Tibial artery (tissue), 4 donors: ENCODE data around the gene PARN.

Source experiments
- DNase-seq, 2 donors: peaks; one replicate each; pipeline ENCODE4 v3.0.0-alpha.2; 2019
- H3K27ac ChIP-seq, 2 donors: fragments of 200-600 bp; sonication (generic) in 1 of 2; 1 replicate in 1 of 2; 2 replicates in 1 of 2; pipeline ENCODE4 v1.5.1; 2018 to 2019; ENCODE audit warnings: mild to moderate bottlenecking in 1 of 2
- H3K27me3 ChIP-seq, 2 donors: fragments of 200-600 bp; sonication (generic) in 1 of 2; one replicate each; pipeline versions ENCODE4 v1.5.1 to v1.6.0; 2016 to 2019
- H3K36me3 ChIP-seq, 3 donors: fragments of 200-600 bp; sonication (generic) in 2 of 3; one replicate each; pipeline ENCODE4 v1.5.1; 2016 to 2019; ENCODE audit warnings: mild to moderate bottlenecking in 2 of 3
- H3K4me1 ChIP-seq, 4 donors: fragments of 200-600 bp; sonication (generic) in 2 of 4; 1 replicate in 3 of 4; 2 replicates in 1 of 4; pipeline ENCODE4 v1.5.1; 2016 to 2019
- H3K4me3 ChIP-seq, 2 donors: fragments of 200-600 bp; sonication (generic) in 1 of 2; 1 replicate in 1 of 2; 2 replicates in 1 of 2; pipeline ENCODE4 v1.5.1; 2018 to 2019; ENCODE audit warnings: mild to moderate bottlenecking in 2 of 2
- H3K9me3 ChIP-seq, 3 donors: fragments of 200-600 bp; sonication (generic) in 1 of 3; one replicate each; pipeline ENCODE4 v1.5.1; 2016 to 2019
- intact Hi-C: fragments of 100-400 bp; cut with DNase I; formaldehyde crosslinking; loops from one replicate; pipeline ENCODE4 v1.15.0; 2023; ENCODE audit warnings: low total_unique reads
- TF ChIP-seq, protein P1 (sequence below), 2 experiments: fragments of 200-600 bp in 1 of 2; fragments of 450-650 bp in 1 of 2; IDR thresholded peaks; one replicate each; pipeline ENCODE4 v1.5.1; 2017 to 2019; ENCODE audit warnings: antibody characterized with exemption in 2 of 2, mild to moderate bottlenecking in 1 of 2, moderate library complexity in 1 of 2

PARN gene

GRCh38 chr16:14523632-14524031 lies 106.4 kb downstream of the PARN start:
- Histone ChIP-seq H3K27me3 (no peaks in the 10 kb centered on the region), H3K4me3 (no peak overlapping the region), H3K27ac (no peak overlapping the region), H3K36me3 (no peaks in the 10 kb centered on the region), H3K4me1 (peaks cover 0 to 24% (median 18%) of the 10 kb centered on the region in 4 donors), H3K9me3 (no peaks in the 10 kb centered on the region)
- TF ChIP-seq, protein P1, sequence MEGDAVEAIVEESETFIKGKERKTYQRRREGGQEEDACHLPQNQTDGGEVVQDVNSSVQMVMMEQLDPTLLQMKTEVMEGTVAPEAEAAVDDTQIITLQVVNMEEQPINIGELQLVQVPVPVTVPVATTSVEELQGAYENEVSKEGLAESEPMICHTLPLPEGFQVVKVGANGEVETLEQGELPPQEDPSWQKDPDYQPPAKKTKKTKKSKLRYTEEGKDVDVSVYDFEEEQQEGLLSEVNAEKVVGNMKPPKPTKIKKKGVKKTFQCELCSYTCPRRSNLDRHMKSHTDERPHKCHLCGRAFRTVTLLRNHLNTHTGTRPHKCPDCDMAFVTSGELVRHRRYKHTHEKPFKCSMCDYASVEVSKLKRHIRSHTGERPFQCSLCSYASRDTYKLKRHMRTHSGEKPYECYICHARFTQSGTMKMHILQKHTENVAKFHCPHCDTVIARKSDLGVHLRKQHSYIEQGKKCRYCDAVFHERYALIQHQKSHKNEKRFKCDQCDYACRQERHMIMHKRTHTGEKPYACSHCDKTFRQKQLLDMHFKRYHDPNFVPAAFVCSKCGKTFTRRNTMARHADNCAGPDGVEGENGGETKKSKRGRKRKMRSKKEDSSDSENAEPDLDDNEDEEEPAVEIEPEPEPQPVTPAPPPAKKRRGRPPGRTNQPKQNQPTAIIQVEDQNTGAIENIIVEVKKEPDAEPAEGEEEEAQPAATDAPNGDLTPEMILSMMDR (IDR thresholded peaks at IDR 0.05): no peak
- intact Hi-C loops: no loop called here
- no peak for DNase-seq

GRCh38 chr16:14522671-14523070 lies 107.4 kb downstream of the PARN start:
- no peak overlapping the region for H3K27ac ChIP-seq
- intact Hi-C loops: no loop called here
- peaks cover 0 to 16% (median 11%) of the 10 kb centered on the region in 4 donors for H3K4me1 ChIP-seq
- TF ChIP-seq, protein P1 (IDR thresholded peaks at IDR 0.05): no peak
- H3K9me3 ChIP-seq: no peaks in the 10 kb centered on the region
- no peak overlapping the region for H3K4me3 ChIP-seq
- H3K36me3 ChIP-seq: no peaks in the 10 kb centered on the region
- DNase-seq: no peak
- H3K27me3 ChIP-seq: no peaks in the 10 kb centered on the region

- Histone ChIP-seq H3K27ac (no peak overlapping the region), H3K27me3 (no peaks in the 10 kb centered on the region), H3K4me3 (no peak overlapping the region), H3K36me3 (no peaks in the 10 kb centered on the region), H3K4me1 (no peaks in the 10 kb centered on the region), H3K9me3 (no peaks in the 10 kb centered on the region)
- DNase-seq: no peak
- TF ChIP-seq, protein P1 (IDR thresholded peaks at IDR 0.05): no peak
- intact Hi-C loops: no loop called here
Observed at GRCh38 chr16:14520753-14521152, 109.3 kb downstream of the PARN start.

DNA sequence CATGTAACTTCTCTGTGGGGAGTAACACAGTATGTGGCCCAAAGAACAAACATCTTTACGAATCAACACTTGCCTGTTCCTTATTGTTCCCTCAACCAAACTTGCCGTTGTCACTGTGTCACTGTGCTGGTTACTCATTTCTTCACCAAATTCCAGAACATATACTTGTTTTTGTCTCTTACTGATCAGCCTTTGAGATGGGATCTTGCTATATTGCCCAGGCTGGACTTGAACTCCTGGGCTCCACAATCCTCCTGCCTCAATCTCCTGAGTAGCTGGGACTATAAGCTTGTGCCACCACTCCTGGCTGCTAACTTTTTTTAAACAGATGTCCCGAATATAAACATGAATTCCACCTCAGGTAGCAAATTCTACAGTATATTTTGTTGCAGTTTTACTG lies 115.1 kb downstream of the PARN start:
- Histone ChIP-seq H3K4me1 (peaks cover 0 to 13% (median 1%) of the 10 kb centered on the region in 4 donors), H3K36me3 (no peaks in the 10 kb centered on the region), H3K9me3 (no peaks in the 10 kb centered on the region), H3K27ac (no peak overlapping the region), H3K4me3 (no peak overlapping the region), H3K27me3 (no peaks in the 10 kb centered on the region)
- DNase-seq: no peak
- intact Hi-C loops: no loop called here
- TF ChIP-seq, protein P1 (IDR thresholded peaks at IDR 0.05): no peak

GRCh38 chr16:14513389-14514107 lies 116.5 kb downstream of the PARN start:
- Histone ChIP-seq H3K36me3 (no peaks in the 10 kb centered on the region), H3K4me1 (peaks cover 0 to 16% (median 2%) of the 10 kb centered on the region in 4 donors), H3K27ac (no peak overlapping the region), H3K9me3 (no peaks in the 10 kb centered on the region), H3K4me3 (no peak overlapping the region), H3K27me3 (no peaks in the 10 kb centered on the region)
- TF ChIP-seq, protein P1 (IDR thresholded peaks at IDR 0.05): no peak
- no peak for DNase-seq
- intact Hi-C loops: no loop called here
